Neural progenitor cell (in vitro differentiated cells): ENCODE data around the gene FAM131B. TPM values are rescaled to one million over a fixed set of nuclear protein-coding genes. Genes with fewer than 3 reads are reported as not detected.
"Not testable (repeated sequence)": the region's sequence is repeated elsewhere in the genome, so short reads cannot be mapped to it uniquely, and the experiment has no call there.

Source experiments
- DNase-seq: peaks from one replicate; pipeline ENCODE4 v3.0.0-alpha.2; 2016; ENCODE audit warnings: low spot score
- H2AFZ ChIP-seq: fragments of 200-600 bp; sonication (generic); replicated peaks from 2 replicates; pipeline ENCODE4 v1.6.1; 2016; ENCODE audit warnings: antibody characterized with exemption
- H3F3A ChIP-seq: fragments of 200-600 bp; sonication (generic); 2 replicates; pipeline ENCODE4 v1.6.1; 2016; ENCODE audit warnings: antibody characterized with exemption, low read depth
- H3K27ac ChIP-seq: fragments of 200-600 bp; sonication (generic); 2 replicates; pipeline ENCODE4 v1.5.1; 2016; ENCODE audit warnings: mild to moderate bottlenecking
- H3K27me3 ChIP-seq: fragments of 200-600 bp; sonication (generic); 2 replicates; pipeline ENCODE4 v1.6.1; 2016; ENCODE audit warnings: mild to moderate bottlenecking, moderate library complexity
- H3K36me3 ChIP-seq: fragments of 200-600 bp; sonication (generic); 2 replicates; pipeline ENCODE4 v1.5.1; 2016
- H3K4me1 ChIP-seq: fragments of 200-600 bp; sonication (generic); 2 replicates; pipeline ENCODE4 v1.6.1; 2016; ENCODE audit warnings: mixed run types
- H3K4me2 ChIP-seq: fragments of 200-600 bp; sonication (generic); 2 replicates; pipeline ENCODE4 v1.6.1; 2016
- H3K4me3 ChIP-seq: fragments of 200-600 bp; sonication (generic); 2 replicates; pipeline ENCODE4 v1.5.1; 2016
- H3K79me2 ChIP-seq: fragments of 200-600 bp; sonication (generic); 2 replicates; pipeline ENCODE4 v1.6.1; 2016; ENCODE audit warnings: low read depth
- H3K9ac ChIP-seq: fragments of 200-600 bp; sonication (generic); 2 replicates; pipeline ENCODE4 v1.6.1; 2016
- H3K9me3 ChIP-seq: fragments of 200-600 bp; sonication (generic); 2 replicates; pipeline ENCODE4 v1.5.1; 2016; ENCODE audit warnings: low read depth
- H4K20me1 ChIP-seq: fragments of 200-600 bp; sonication (generic); 2 replicates; pipeline ENCODE4 v1.6.1; 2016; ENCODE audit warnings: low read depth
- H3K27ac Mint-ChIP-seq: 3 replicates; pipeline ENCODE4 v1.8.0; 2021; ENCODE audit warnings: mixed read lengths
- H3K27me3 Mint-ChIP-seq: 2 replicates; pipeline ENCODE4 v1.8.0; 2022; ENCODE audit warnings: low read depth, mild to moderate bottlenecking, inconsistent platforms, moderate library complexity, mixed read lengths; ENCODE audit not compliant: insufficient read depth
- H3K36me3 Mint-ChIP-seq: 3 replicates; pipeline ENCODE4 v1.8.0; 2021; ENCODE audit warnings: mixed read lengths
- H3K4me1 Mint-ChIP-seq: 3 replicates; pipeline ENCODE4 v1.8.0; 2021; ENCODE audit warnings: mixed read lengths
- H3K4me3 Mint-ChIP-seq: 3 replicates; pipeline ENCODE4 v1.8.0; 2021; ENCODE audit warnings: mild to moderate bottlenecking, moderate library complexity, mixed read lengths
- H3K9me3 Mint-ChIP-seq: 3 replicates; pipeline ENCODE4 v1.8.0; 2020; ENCODE audit warnings: mixed read lengths
- CTCF ChIP-seq: fragments of 200-600 bp; sonication (generic); IDR thresholded peaks from 2 replicates; pipeline ENCODE4 v1.5.1; 2017; ENCODE audit warnings: antibody characterized with exemption, mild to moderate bottlenecking
- EZH2 ChIP-seq: fragments of 200-600 bp; sonication (generic); IDR thresholded peaks from 2 replicates; pipeline ENCODE4 v1.6.1; 2017; ENCODE audit warnings: antibody characterized with exemption, mild to moderate bottlenecking, moderate library complexity
- EZH2phosphoT487 ChIP-seq: fragments of 200-600 bp; sonication (generic); IDR thresholded peaks from 2 replicates; pipeline ENCODE4 v1.6.1; 2017; ENCODE audit warnings: antibody characterized with exemption
- total RNA-seq: library from RNA; depleted of rRNA; stranded (reverse); fragments of >200 nt; gene quantifications from 2 replicates; pipeline ENCODE4 v1.2.3, GENCODE V29; 2015; ENCODE audit warnings: low replicate concordance

FAM131B gene
- total RNA-seq, 1 donor from 2014 or later = 20.1 TPM

GRCh38 chr7:143393267-143394041 lies 30.9 kb upstream of the FAM131B start:
- Histone ChIP-seq H2AFZ (no peak overlapping the region), H3F3A (no peaks in the 10 kb centered on the region), H3K9ac (no peak overlapping the region), H3K4me2 (no peak overlapping the region), H3K4me1 (no peaks in the 10 kb centered on the region), H3K27ac (no peak overlapping the region), H3K36me3 (no peaks in the 10 kb centered on the region), H3K4me3 (no peak overlapping the region), H3K27me3 (no peaks in the 10 kb centered on the region), H3K79me2 (no peaks in the 10 kb centered on the region), H4K20me1 (peaks cover 9% of the 10 kb centered on the region), H3K9me3 (no peaks in the 10 kb centered on the region)
- Mint-ChIP-seq H3K27ac (peak overlapping the region; percentile 66), H3K4me1 (peaks cover 5% of the 10 kb centered on the region), H3K27me3 (peaks cover 7% of the 10 kb centered on the region), H3K4me3 (no peak overlapping the region), H3K36me3 (peaks cover 26% of the 10 kb centered on the region), H3K9me3 (peaks cover 4% of the 10 kb centered on the region)
- no peak for DNase-seq
- TF ChIP-seq EZH2phosphoT487 (no peak), EZH2 (no peak), CTCF (no peak)

- H3K27ac Mint-ChIP-seq = no peak overlapping the region
- Histone ChIP-seq H3K9ac (no peak overlapping the region), H3F3A (no peaks in the 10 kb centered on the region), H3K27me3 (no peaks in the 10 kb centered on the region), H3K4me3 (no peak overlapping the region), H3K9me3 (no peaks in the 10 kb centered on the region), H3K27ac (no peak overlapping the region), H3K4me1 (no peaks in the 10 kb centered on the region), H4K20me1 (peaks cover 15% of the 10 kb centered on the region), H2AFZ (no peak overlapping the region), H3K79me2 (no peaks in the 10 kb centered on the region), H3K36me3 (no peaks in the 10 kb centered on the region), H3K4me2 (no peak overlapping the region)
- DNase-seq = no peak
- no peak for TF ChIP-seq CTCF
- H3K36me3 Mint-ChIP-seq = peaks cover 26% of the 10 kb centered on the region
- H3K4me3 Mint-ChIP-seq = no peak overlapping the region
- peaks cover 4% of the 10 kb centered on the region for H3K9me3 Mint-ChIP-seq
- H3K27me3 Mint-ChIP-seq = peaks cover 7% of the 10 kb centered on the region
- H3K4me1 Mint-ChIP-seq = peaks cover 5% of the 10 kb centered on the region
Observed at GRCh38 chr7:143392875-143393266, 30.4 kb upstream of the FAM131B start.

- DNase-seq, H3K36me3 ChIP-seq, H3F3A ChIP-seq, H3K9me3 ChIP-seq, H3K4me3 Mint-ChIP-seq, H3K27me3 Mint-ChIP-seq, H3K4me1 ChIP-seq, H2AFZ ChIP-seq, H3K9me3 Mint-ChIP-seq, H3K27ac ChIP-seq, H3K9ac ChIP-seq, H3K4me1 Mint-ChIP-seq, H3K4me2 ChIP-seq, H3K27me3 ChIP-seq, H3K4me3 ChIP-seq, H3K79me2 ChIP-seq, H3K27ac Mint-ChIP-seq: not testable (repeated sequence)
- peaks cover 26% of the 10 kb centered on the region for H3K36me3 Mint-ChIP-seq
- peaks cover 19% of the 10 kb centered on the region for H4K20me1 ChIP-seq
Observed at GRCh38 chr7:143392427-143392826, 29.9 kb upstream of the FAM131B start.
